Loucy (cell line): ENCODE measurements around the gene BST1.

Source experiments
- H2AFZ ChIP-seq: fragments of 200-600 bp; sonication (generic); 2 replicates; pipeline ENCODE4 v1.6.0; 2016; ENCODE audit warnings: antibody characterized with exemption, mild to moderate bottlenecking, low read length, moderate library complexity
- H3F3A ChIP-seq: fragments of 200-600 bp; 2 replicates; pipeline ENCODE4 v1.6.0; 2016; ENCODE audit warnings: antibody characterized with exemption, low read depth, mild to moderate bottlenecking
- H3K27me3 ChIP-seq: fragments of 200-600 bp; sonication (generic); 2 replicates; pipeline ENCODE4 v1.6.1; 2014; ENCODE audit warnings: low read length, mild to moderate bottlenecking; ENCODE audit not compliant: insufficient read depth, poor library complexity, severe bottlenecking
- H3K36me3 ChIP-seq: fragments of 200-600 bp; sonication (generic); 2 replicates; pipeline ENCODE4 v1.6.1; 2016; ENCODE audit warnings: low read length; ENCODE audit not compliant: insufficient read depth
- H3K4me1 ChIP-seq: fragments of 200-600 bp; sonication (generic); 2 replicates; pipeline ENCODE4 v1.5.1; 2014; ENCODE audit warnings: low read length, mild to moderate bottlenecking; ENCODE audit not compliant: insufficient read depth, poor library complexity, severe bottlenecking
- H3K4me2 ChIP-seq: fragments of 200-600 bp; sonication (generic); 2 replicates; pipeline ENCODE4 v1.6.0; 2014; ENCODE audit warnings: antibody characterized with exemption, low read length, low read depth, mild to moderate bottlenecking; ENCODE audit not compliant: poor library complexity, severe bottlenecking
- H3K4me3 ChIP-seq: fragments of 200-600 bp; sonication (generic); 2 replicates; pipeline ENCODE4 v1.5.1; 2014; ENCODE audit warnings: low read length, mild to moderate bottlenecking, mixed read lengths; ENCODE audit not compliant: poor library complexity, severe bottlenecking
- H3K79me2 ChIP-seq: fragments of 200-600 bp; sonication (generic); 2 replicates; pipeline ENCODE4 v1.6.1; 2014; ENCODE audit warnings: low read length; ENCODE audit not compliant: insufficient read depth
- H3K9ac ChIP-seq: fragments of 200-600 bp; sonication (generic); 2 replicates; pipeline ENCODE4 v1.6.0; 2014; ENCODE audit warnings: mild to moderate bottlenecking, low read depth, low read length, moderate library complexity; ENCODE audit not compliant: poor library complexity, severe bottlenecking
- H3K9me2 ChIP-seq: fragments of 200-600 bp; sonication (generic); replicated peaks from 2 replicates; pipeline ENCODE4 v1.6.1; 2016; ENCODE audit warnings: low read depth, low read length, mixed read lengths
- H3K9me3 ChIP-seq: fragments of 200-600 bp; sonication (generic); 2 replicates; pipeline ENCODE4 v1.6.1; 2014; ENCODE audit warnings: mild to moderate bottlenecking, antibody characterized with exemption, low read length, low read depth; ENCODE audit not compliant: insufficient read depth
- H4K20me1 ChIP-seq: fragments of 200-600 bp; sonication (generic); 2 replicates; pipeline ENCODE4 v1.6.0; 2014; ENCODE audit warnings: antibody characterized with exemption, low read length, mild to moderate bottlenecking; ENCODE audit not compliant: insufficient read depth, poor library complexity, severe bottlenecking
- CTCF ChIP-seq: fragments of 200-600 bp; sonication (generic); conservative IDR thresholded peaks from 2 replicates; pipeline ENCODE4 v1.5.1; 2014; ENCODE audit warnings: mild to moderate bottlenecking, antibody characterized with exemption, low read length
- EZH2phosphoT487 ChIP-seq: fragments of 200-600 bp; IDR thresholded peaks from 2 replicates; pipeline ENCODE4 v1.6.1; 2018; ENCODE audit warnings: antibody characterized with exemption, mild to moderate bottlenecking, moderate library complexity, borderline replicate concordance

The BST1 gene

GRCh38 chr4:15675356-15675755 is 27.5 kb upstream of the BST1 start:
- H3K79me2 ChIP-seq: peaks cover 84% of the 10 kb centered on the region
- peak overlapping the region; percentile 28 for H3K9ac ChIP-seq
- TF ChIP-seq EZH2phosphoT487: no peak
- TF ChIP-seq CTCF: peak; percentile 40
- no peaks in the 10 kb centered on the region for H3K9me3 ChIP-seq
- H3K27me3 ChIP-seq: no peaks in the 10 kb centered on the region
- H4K20me1 ChIP-seq: peaks cover 3% of the 10 kb centered on the region
- H2AFZ ChIP-seq: no peak overlapping the region
- H3K36me3 ChIP-seq: no peaks in the 10 kb centered on the region
- H3K9me2 ChIP-seq: no peaks in the 10 kb centered on the region
- peak overlapping the region; percentile 96 for H3K4me3 ChIP-seq
- peaks cover 21% of the 10 kb centered on the region for H3F3A ChIP-seq
- H3K4me1 ChIP-seq: peaks cover 72% of the 10 kb centered on the region
- H3K4me2 ChIP-seq: peak overlapping the region; percentile 97

- peaks cover 68% of the 10 kb centered on the region for H3K4me1 ChIP-seq
Observed at GRCh38 chr4:15676039-15676438, 26.8 kb upstream of the BST1 start.

GRCh38 chr4:15676899-15677298 is 26.0 kb upstream of the BST1 start:
- Histone ChIP-seq H2AFZ (no peak overlapping the region), H3K9me2 (no peaks in the 10 kb centered on the region), H3K4me2 (peak overlapping the region; percentile 97), H3K79me2 (peaks cover 95% of the 10 kb centered on the region), H4K20me1 (peaks cover 3% of the 10 kb centered on the region), H3K36me3 (no peaks in the 10 kb centered on the region), H3F3A (peaks cover 6% of the 10 kb centered on the region; the same call in 1 of the 2 replicates), H3K9me3 (no peaks in the 10 kb centered on the region), H3K27me3 (no peaks in the 10 kb centered on the region), H3K4me3 (peak overlapping the region; percentile 96), H3K4me1 (peaks cover 61% of the 10 kb centered on the region), H3K9ac (peak overlapping the region; percentile 100)
- TF ChIP-seq EZH2phosphoT487: no peak
- no peak for TF ChIP-seq CTCF

More at GRCh38 chr4:15676039-15676438, 26.8 kb upstream of the BST1 start:
- no peaks in the 10 kb centered on the region for H3K36me3 ChIP-seq
- no peaks in the 10 kb centered on the region for H3K27me3 ChIP-seq
- H3F3A ChIP-seq: peaks cover 15% of the 10 kb centered on the region
- H4K20me1 ChIP-seq: peaks cover 3% of the 10 kb centered on the region
- H3K4me3 ChIP-seq: peak overlapping the region; percentile 96
- H2AFZ ChIP-seq: no peak overlapping the region
- H3K79me2 ChIP-seq: peaks cover 91% of the 10 kb centered on the region
- TF ChIP-seq CTCF: no peak
- TF ChIP-seq EZH2phosphoT487: no peak
- no peaks in the 10 kb centered on the region for H3K9me2 ChIP-seq
- H3K9me3 ChIP-seq: no peaks in the 10 kb centered on the region
- H3K9ac ChIP-seq: peak overlapping the region; percentile 13
- H3K4me2 ChIP-seq: peak overlapping the region; percentile 97
